WTC11 (cell line): Measurements from ENCODE around the gene GMEB2.

Experiments used
- CTCF ChIP-seq: fragments of 200-600 bp; IDR thresholded peaks from 2 replicates; pipeline ENCODE4 v1.8.0; 2022; ENCODE audit warnings: antibody characterized with exemption
- FOXK1 ChIP-seq: sonication (generic); formaldehyde crosslinking; IDR thresholded peaks from 2 replicates; pipeline ENCODE4 v1.8.0; 2022; ENCODE audit warnings: mild to moderate bottlenecking, moderate library complexity, missing genetic modification reagents
- KAT7 ChIP-seq: sonication (generic); formaldehyde crosslinking; IDR thresholded peaks from 2 replicates; pipeline ENCODE4 v1.8.1; 2023; ENCODE audit warnings: missing genetic modification reagents, mild to moderate bottlenecking, borderline replicate concordance
- RORB ChIP-seq: fragments of 250-450 bp; sonication (Bioruptor Pico); IDR thresholded peaks from 2 replicates; pipeline ENCODE4 v1.9.0; 2021; ENCODE audit warnings: mild to moderate bottlenecking
- TF ChIP-seq, protein P1 (sequence below): sonication (generic); formaldehyde crosslinking; IDR thresholded peaks from 2 replicates; pipeline ENCODE4 v1.8.0; 2022; ENCODE audit warnings: mild to moderate bottlenecking, missing genetic modification reagents

GRCh38 chr20:63567136-63567385, 59.8 kb downstream of the GMEB2 start:
- no peak for TF ChIP-seq CTCF
- TF ChIP-seq, protein P1, sequence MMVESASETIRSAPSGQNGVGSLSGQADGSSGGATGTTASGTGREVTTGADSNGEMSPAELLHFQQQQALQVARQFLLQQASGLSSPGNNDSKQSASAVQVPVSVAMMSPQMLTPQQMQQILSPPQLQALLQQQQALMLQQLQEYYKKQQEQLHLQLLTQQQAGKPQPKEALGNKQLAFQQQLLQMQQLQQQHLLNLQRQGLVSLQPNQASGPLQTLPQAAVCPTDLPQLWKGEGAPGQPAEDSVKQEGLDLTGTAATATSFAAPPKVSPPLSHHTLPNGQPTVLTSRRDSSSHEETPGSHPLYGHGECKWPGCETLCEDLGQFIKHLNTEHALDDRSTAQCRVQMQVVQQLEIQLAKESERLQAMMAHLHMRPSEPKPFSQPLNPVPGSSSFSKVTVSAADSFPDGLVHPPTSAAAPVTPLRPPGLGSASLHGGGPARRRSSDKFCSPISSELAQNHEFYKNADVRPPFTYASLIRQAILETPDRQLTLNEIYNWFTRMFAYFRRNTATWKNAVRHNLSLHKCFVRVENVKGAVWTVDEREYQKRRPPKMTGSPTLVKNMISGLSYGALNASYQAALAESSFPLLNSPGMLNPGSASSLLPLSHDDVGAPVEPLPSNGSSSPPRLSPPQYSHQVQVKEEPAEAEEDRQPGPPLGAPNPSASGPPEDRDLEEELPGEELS (CRISPR knock-in tag) = no peak
- TF ChIP-seq KAT7 = no peak
- no peak for TF ChIP-seq RORB (CRISPR knock-in tag)
- no peak for TF ChIP-seq FOXK1 (CRISPR knock-in tag)
